Stimulated activated CD8-positive, alpha-beta memory T cell treated with anti-CD3 and anti-CD28 coated beads, Interleukin-2, amount 100 ng/mL, for 1 hour (primary cell): ENCODE measurements around the gene DLG2.

ENCODE experiments used
- DNase-seq, 2 donors: peaks; one replicate each; pipeline ENCODE4 v3.0.0-alpha.2; 2020; ENCODE audit warnings: low read depth in 2 of 2

The DLG2 gene

DNA sequence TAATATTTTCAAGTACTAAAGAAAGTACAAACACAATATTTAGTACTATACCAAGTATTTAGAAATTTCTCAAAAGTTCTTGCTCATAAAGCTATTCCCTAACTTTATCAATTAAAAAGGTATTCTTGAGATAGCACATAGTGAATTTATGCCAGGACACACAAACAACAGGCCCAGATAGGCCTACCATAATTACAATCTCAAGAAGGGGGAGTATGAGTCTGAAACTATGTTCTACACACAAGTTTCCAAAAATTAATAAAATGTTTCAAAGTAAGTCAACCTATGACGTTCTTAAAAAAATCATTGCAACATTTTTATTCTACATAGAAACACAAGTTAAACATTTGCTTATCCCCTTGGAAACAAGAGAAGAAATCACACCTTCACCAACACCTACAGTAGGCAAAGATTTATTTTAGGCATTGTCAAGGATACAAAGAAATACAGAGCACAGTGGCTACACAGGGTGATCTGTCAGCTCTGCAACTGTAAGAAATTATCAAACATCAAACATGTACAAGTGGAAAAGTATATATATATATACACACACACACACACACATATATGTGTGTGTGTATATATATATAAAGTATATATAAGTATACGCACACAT, 1497.1 kb downstream of the DLG2 start:
- no peak for DNase-seq

- no peak for DNase-seq
These were observed 1498.3 kb downstream of the DLG2 start for GRCh38 chr11:84128840-84129239.

DNA sequence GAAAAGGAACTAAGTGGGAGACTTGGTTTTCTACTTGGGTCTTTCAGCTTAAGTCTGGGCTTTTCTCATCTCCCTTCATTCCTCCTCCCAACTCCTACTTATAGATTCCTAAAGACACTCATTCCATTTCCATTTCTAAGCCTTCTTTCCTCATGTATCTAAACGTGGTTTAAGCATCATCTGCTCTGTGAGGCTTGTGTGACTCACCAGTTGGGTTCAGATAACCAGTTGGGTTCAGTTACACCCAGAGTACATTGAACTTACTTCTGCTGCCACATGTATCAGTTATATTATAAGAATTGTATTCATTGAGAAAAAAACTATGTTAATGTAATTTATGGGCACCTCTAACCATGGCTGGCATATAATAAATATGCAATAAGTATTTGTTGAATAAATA, 1509.8 kb downstream of the DLG2 start:
- no peak for DNase-seq

DNA sequence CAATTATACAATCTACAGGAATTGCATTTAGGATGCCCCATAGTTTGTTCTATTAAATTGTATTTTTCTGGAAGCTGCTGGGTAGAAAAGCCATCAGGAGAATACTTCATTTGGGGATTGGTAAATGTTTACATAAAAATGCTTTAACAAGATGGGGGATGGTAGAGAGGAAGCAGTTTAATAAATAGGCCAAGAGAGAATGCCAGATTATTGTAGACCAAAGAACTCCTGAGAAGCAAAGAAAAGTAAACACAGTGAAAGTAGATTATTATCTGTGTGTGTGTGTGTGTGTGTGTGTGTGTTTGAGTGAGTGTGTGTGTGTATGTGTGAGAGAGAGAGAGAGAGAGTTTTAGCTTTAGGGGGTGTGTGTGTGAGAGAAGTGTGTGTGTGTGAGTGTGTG, 1520.6 kb downstream of the DLG2 start:
- no peak for DNase-seq

- no peak for DNase-seq
These were observed 1522.0 kb downstream of the DLG2 start for GRCh38 chr11:84105148-84105547.

GRCh38 chr11:84103096-84103495, 1524.0 kb downstream of the DLG2 start:
- DNase-seq: no peak

DNA sequence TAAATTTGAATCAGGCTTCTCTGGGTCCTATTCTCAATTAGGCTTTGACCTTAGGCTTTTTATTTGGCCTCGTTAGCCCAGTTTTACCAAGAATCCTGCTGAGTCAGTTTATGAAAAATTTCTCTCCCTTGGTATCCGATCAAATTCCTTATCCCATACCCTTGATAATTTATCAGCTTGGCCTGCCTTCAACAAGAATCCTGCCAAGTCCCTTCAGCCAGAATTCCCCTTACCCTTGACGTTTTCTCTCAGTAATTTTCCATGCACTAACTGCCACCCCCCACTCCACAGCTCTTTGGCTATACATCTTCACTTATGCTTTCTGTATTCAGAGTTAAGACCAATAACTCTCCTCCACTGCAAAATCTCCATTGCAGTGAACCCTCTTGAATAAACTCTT, 1530.0 kb downstream of the DLG2 start:
- DNase-seq: no peak

DNA sequence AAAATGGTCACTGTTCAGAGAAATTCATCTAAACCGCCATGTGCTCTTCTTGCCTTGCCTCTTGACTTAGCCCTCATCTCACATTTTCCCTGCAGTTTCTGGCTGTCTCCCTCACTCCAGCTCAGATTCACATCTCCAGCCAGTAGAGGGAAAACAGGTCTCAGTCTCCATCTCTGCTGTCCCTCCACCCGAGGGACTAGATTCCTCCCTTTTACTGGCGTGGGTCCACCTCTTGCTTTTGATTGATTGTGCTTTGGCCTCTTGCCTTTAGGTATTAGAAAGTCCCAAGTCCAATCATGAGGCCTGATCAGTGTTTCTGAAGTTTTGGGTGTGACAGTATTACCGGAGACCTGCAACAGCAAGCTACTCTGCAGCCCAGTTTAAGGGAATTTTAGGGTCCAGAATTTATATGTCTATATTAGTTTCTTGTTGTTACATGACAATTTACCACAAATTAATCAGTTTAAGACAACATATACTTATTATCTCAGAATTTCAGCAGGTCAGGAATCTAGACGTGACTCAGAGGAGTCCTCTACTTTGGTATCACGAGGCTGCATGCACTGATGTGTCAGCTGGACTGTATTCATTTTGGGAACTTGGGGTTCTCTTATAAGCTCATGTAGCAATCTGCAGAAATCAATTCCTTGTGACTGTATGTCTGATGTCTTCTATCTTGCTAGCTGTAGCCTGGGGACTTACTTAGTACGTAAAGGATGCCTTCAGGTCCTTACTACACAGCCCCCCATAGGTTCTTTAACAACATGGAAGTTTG, 1535.7 kb downstream of the DLG2 start:
- no peak for DNase-seq

DNA sequence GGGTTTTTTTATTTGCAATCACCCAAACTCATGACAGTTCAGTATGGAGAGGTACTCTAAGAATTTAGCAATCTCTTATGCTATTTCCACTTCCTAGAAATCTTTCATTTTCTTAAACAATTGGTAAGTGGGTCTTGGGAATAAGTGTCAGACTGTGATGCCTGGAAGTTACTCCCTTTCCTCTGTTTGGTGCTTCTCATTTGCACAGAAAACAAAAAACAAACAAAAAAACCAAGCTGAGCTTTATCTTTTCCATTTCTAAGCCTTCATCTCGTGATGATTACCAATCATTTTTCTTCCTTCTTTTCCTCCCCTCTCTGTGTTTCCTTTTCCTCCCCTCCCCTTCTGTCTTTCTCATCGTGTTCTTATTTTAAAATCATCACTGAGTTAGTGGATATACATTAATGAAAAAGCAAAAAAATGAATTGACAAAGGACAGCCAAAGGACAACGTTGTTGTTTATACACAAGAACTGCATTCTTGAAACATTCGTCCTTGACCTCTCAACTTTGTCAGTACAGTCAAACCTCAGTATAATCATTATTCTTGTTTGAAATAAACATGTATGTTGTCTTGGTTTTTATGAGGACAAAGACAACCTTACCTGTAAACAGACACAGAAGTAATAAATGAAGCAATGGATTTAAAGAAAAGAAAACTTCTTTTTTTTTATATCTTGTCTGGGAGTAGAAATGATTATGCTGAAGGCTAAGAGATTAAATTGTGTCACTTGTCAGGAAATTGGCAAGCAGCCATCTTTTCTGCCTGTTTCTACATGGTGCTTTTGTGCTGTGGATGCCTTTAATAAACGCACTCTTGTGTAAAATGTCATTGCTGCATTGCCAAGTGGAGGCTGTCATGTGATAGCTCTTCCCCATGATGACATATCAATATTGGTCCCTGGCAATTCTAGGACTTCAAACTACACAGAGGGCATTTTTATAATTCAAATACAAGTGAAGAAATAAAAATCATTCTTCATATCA, 1537.8 kb downstream of the DLG2 start:
- DNase-seq: no peak

GRCh38 chr11:84071851-84072250, 1555.3 kb downstream of the DLG2 start:
- DNase-seq: no peak

GRCh38 chr11:84069048-84069447, 1558.1 kb downstream of the DLG2 start:
- no peak for DNase-seq

DNA sequence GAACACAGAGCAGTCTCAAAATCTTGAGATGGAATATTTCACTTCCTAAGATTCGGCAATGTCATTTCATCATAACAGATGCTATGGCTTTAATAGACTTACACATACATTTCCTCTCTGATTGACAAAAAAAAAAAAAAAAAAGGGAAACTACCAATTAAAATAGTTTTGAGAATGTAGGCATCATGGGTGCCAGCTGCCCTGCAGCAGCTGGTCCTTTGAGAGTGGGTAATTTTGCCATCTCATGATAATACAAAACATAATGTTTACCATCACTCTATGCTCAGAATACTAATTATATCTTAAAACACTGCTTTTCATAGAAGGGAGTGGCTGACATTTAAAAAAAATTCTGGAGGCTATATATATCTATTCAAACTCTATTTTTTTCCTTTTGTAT, 1565.4 kb downstream of the DLG2 start:
- DNase-seq: no peak

DNA sequence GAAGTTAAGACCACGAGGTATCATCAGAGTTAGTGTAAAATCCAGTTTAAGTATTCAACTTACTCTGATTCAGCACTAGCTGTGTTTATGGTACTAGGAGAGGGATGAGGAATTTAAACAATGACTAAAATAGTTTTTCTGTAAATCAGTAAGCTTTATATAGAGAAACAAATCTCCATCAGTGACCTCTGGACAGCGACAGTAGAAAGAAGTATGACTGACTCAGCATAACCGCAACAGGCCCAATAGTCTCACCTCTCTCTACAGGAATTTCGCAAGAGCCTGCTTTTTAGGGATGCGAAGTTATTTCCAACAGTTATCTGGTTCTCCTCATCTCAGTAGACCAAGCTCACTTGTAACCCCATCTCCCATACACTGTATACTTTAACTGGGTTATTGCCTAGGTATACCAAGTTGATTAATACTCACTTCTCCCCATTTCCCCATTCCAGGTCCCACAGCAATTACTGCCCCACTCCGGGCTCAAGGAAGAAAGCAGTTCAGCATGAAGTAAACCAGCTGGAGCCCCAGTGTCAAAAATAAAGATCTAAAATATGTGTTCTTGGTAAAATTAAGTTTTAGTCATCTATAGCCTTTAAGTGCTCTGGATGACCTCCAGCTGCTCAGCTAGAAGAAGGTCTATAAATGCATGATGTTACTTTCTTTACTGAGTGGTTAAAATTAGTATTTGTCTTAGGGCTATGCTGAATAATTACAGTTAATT, 1570.3 kb downstream of the DLG2 start:
- no peak for DNase-seq

DNA sequence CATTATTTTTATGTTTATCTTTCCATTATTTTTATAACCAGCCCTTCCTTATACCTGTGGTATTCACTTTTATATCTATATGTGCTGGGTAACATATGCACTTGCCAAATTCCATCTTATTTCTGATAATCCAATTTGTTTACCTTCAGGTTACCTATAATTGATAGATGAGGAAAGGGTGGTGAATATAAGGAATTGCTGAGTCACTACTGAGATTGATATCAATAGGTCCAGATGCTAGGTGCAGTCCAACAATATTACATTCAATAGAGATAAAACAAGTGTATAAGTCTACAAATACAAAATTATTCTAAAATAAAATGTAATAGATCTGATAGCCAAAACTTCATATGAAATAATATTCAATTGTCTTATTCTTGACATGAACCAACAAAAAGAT, 1582.0 kb downstream of the DLG2 start:
- DNase-seq: no peak

GRCh38 chr11:84044706-84045105, 1582.4 kb downstream of the DLG2 start:
- no peak for DNase-seq

- DNase-seq: no peak
These were observed 1590.4 kb downstream of the DLG2 start for GRCh38 chr11:84036664-84037194.

DNA sequence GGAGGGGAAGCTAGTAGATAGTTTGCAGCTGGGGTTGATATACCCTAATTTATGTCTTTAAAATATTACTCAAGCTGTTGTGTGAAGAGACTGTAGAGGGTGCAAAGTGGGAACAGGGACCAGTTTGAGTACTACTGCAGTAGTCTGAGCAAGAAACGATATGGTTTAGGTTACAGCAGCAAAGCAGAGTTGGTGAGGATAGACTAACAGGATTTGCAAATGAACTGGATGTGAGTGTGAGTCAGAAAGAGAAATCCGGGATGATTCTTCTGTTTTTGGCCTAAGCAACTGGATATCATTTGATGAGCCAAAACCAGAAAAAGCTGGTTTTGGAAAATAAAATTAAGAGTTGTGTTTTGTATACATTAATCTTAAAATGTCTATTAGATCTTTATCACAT, 1591.5 kb downstream of the DLG2 start:
- no peak for DNase-seq

DNA sequence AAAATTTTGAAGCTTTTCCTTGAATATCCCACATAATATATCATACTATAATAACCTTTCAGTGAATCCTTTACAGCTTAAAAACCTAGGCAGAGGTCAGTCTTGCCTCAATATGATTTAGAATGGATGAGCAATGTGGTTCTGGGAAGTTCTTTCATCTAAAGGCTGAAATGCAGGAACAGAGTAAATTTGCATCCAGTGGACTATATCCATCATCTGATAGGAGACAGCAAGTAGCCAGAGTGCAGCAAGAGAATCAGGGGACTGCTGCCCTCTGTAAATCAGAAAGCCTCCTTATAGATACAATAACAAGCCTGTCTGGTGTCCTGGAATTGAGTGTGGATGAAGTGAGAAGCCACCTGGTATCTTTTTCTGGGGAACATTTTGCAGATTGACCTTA, 1592.7 kb downstream of the DLG2 start:
- no peak for DNase-seq

DNA sequence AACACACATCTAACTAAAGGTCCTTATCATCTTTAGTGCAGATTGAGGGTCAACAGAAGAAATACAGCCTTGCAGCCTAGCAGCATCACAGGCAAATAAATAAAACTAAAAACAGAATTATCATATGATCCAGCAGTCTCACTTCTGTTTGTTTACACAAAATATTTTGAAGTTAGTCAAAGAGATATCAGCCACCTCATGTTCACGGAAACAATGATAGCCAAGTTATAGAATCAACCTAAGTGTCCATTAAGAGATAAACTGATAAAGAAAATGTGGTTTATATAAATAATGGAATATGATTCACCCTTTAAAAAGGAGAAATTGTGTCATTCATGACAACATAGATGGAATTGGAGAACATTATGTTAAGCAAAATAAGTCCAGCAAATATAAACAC, 1602.9 kb downstream of the DLG2 start:
- DNase-seq: no peak

- DNase-seq: no peak
These were observed 1604.4 kb downstream of the DLG2 start for GRCh38 chr11:84022695-84023094.

GRCh38 chr11:84022201-84022600, 1604.9 kb downstream of the DLG2 start:
- DNase-seq: no peak

GRCh38 chr11:84021291-84021690, 1605.9 kb downstream of the DLG2 start:
- no peak for DNase-seq
